Measurements from ENCODE around the gene TSSC4. TPM values are rescaled to one million over a fixed set of nuclear protein-coding genes. Genes with fewer than 3 reads are reported as not detected.
"Not testable (repeated sequence)": the region's sequence is repeated elsewhere in the genome, so short reads cannot be mapped to it uniquely, and the experiment has no call there.

The TSSC4 gene
- total RNA-seq, 1 experiment from 2014 or later, result 35.6 TPM

- Histone ChIP-seq H3K9me3 (ENCODE audit: insufficient read depth, low read depth) (no peaks in the 10 kb centered on the region), H3K4me3 (no peak overlapping the region), H3K4me2 (no peak overlapping the region), H3K4me1 (replicated peaks; ENCODE audit: insufficient read depth) (no peaks in the 10 kb centered on the region), H3F3A (ENCODE audit: insufficient read depth, low read depth) (no peaks in the 10 kb centered on the region), H2AFZ (no peak overlapping the region), H3K36me3 (ENCODE audit: low read depth) (no peaks in the 10 kb centered on the region), H3K27ac (no peak overlapping the region), H3K9me2 (ENCODE audit: insufficient read depth) (no peaks in the 10 kb centered on the region), H3K27me3 (ENCODE audit: insufficient read depth, low read depth) (peaks cover 3% of the 10 kb centered on the region; the same call in 1 of the 2 replicates), H3K79me2 (ENCODE audit: low read depth) (no peaks in the 10 kb centered on the region), H4K20me1 (ENCODE audit: insufficient read depth) (no peaks in the 10 kb centered on the region)
- no TSS peak for BruUV-seq (replicated peaks)
- CTCF ChIA-PET, result no interaction called here
- TF ChIP-seq EZH2 (IDR thresholded peaks at IDR 0.05; ENCODE audit: low read depth), result no peak
- TF ChIP-seq CTCF (conservative IDR thresholded peaks at IDR 0.05), result no peak
- DNase-seq, result no peak
- intact Hi-C loops (cut with micrococcal nuclease; ENCODE audit: unreplicated experiment), result no loop called here
- POLR2A ChIA-PET (ENCODE audit: unreplicated experiment), result no interaction called here
Observed at GRCh38 chr11:2363577-2364370, 36.8 kb upstream of the TSSC4 start.

- CTCF ChIA-PET; BruUV-seq (replicated peaks): not testable (repeated sequence)
Observed at GRCh38 chr11:2364386-2364785, 36.2 kb upstream of the TSSC4 start.

GRCh38 chr11:2365571-2366210 is 34.9 kb upstream of the TSSC4 start:
- Histone ChIP-seq H3K79me2 (ENCODE audit: low read depth) (no peaks in the 10 kb centered on the region), H3K9me3 (ENCODE audit: insufficient read depth, low read depth) (no peaks in the 10 kb centered on the region), H3K27ac (no peak overlapping the region), H4K20me1 (ENCODE audit: insufficient read depth) (no peaks in the 10 kb centered on the region), H3K4me3 (no peak overlapping the region), H3K4me2 (no peak overlapping the region), H2AFZ (no peak overlapping the region), H3K4me1 (replicated peaks; ENCODE audit: insufficient read depth) (no peaks in the 10 kb centered on the region), H3K36me3 (ENCODE audit: low read depth) (no peaks in the 10 kb centered on the region), H3K9me2 (ENCODE audit: insufficient read depth) (no peaks in the 10 kb centered on the region), H3K27me3 (ENCODE audit: insufficient read depth, low read depth) (peaks cover 3% of the 10 kb centered on the region; the same call in 1 of the 2 replicates), H3F3A (ENCODE audit: insufficient read depth, low read depth) (no peaks in the 10 kb centered on the region)
- no peak for DNase-seq
- CTCF ChIA-PET, result no interaction called here
- BruUV-seq (replicated peaks), result no TSS peak
- POLR2A ChIA-PET (ENCODE audit: unreplicated experiment), result no interaction called here
- intact Hi-C loops (cut with micrococcal nuclease; ENCODE audit: unreplicated experiment), result no loop called here
- TF ChIP-seq CTCF (conservative IDR thresholded peaks at IDR 0.05), result no peak
- TF ChIP-seq EZH2 (IDR thresholded peaks at IDR 0.05; ENCODE audit: low read depth), result no peak

More at GRCh38 chr11:2364386-2364785, 36.2 kb upstream of the TSSC4 start:
- H3K4me2 ChIP-seq; H2AFZ ChIP-seq; DNase-seq; H3K27me3 ChIP-seq (ENCODE audit: insufficient read depth, low read depth); H3K79me2 ChIP-seq (ENCODE audit: low read depth); intact Hi-C loops (cut with micrococcal nuclease; ENCODE audit: unreplicated experiment); H3K27ac ChIP-seq; H3K9me3 ChIP-seq (ENCODE audit: insufficient read depth, low read depth); POLR2A ChIA-PET (ENCODE audit: unreplicated experiment); H3K9me2 ChIP-seq (ENCODE audit: insufficient read depth); H3K36me3 ChIP-seq (ENCODE audit: low read depth); H3K4me1 ChIP-seq (replicated peaks; ENCODE audit: insufficient read depth); H3K4me3 ChIP-seq; H4K20me1 ChIP-seq (ENCODE audit: insufficient read depth); H3F3A ChIP-seq (ENCODE audit: insufficient read depth, low read depth): not testable (repeated sequence)

All from PC-9 (cell line).